ENCODE measurements around the gene PDIA4. TPM values are rescaled to one million over a fixed set of nuclear protein-coding genes. Genes with fewer than 3 reads are reported as not detected.

PDIA4 gene
- total RNA-seq, 1 experiment from 2014 or later: 341 TPM

- DNase-seq (ENCODE audit: low spot score) (no peak), ATAC-seq (no peak)
- TF ChIP-seq ZNF512 (CRISPR knock-in tag; IDR thresholded peaks at IDR 0.05; ENCODE audit: borderline replicate concordance) (no peak), ZNF281 (CRISPR knock-in tag; IDR thresholded peaks at IDR 0.05) (no peak), FOXK1 (CRISPR knock-in tag; IDR thresholded peaks at IDR 0.05) (no peak), MLX (CRISPR knock-in tag; IDR thresholded peaks at IDR 0.05) (no peak), RELA (CRISPR knock-in tag; IDR thresholded peaks at IDR 0.05; ENCODE audit: borderline replicate concordance) (no peak), PRDM15 (CRISPR knock-in tag; IDR thresholded peaks at IDR 0.05) (no peak)
- no peaks in the 10 kb centered on the region for H3K9me3 Mint-ChIP-seq
- H3K4me3 Mint-ChIP-seq: no peak overlapping the region
- CTCF ChIA-PET: no interaction called here
- POLR2A ChIA-PET: no interaction called here
- peak overlapping the region; percentile 36; the same call in 1 of the 2 replicates for H3K27ac Mint-ChIP-seq
- no peaks in the 10 kb centered on the region for H3K4me1 Mint-ChIP-seq
- H3K27me3 Mint-ChIP-seq (ENCODE audit: low read depth): no peaks in the 10 kb centered on the region
- H3K36me3 Mint-ChIP-seq: peaks cover 62% of the 10 kb centered on the region
Measured at GRCh38 chr7:149003560-149004305, 24.6 kb downstream of the PDIA4 start.

- H3K27me3 Mint-ChIP-seq (ENCODE audit: low read depth): no peaks in the 10 kb centered on the region
- no peaks in the 10 kb centered on the region for H3K9me3 Mint-ChIP-seq
- DNase-seq (ENCODE audit: low spot score) (no peak), ATAC-seq (no peak)
- CTCF ChIA-PET: no interaction called here
- H3K27ac Mint-ChIP-seq: no peak overlapping the region
- H3K4me3 Mint-ChIP-seq: no peak overlapping the region
- POLR2A ChIA-PET: no interaction called here
- no peaks in the 10 kb centered on the region for H3K4me1 Mint-ChIP-seq
- TF ChIP-seq ETV6 (CRISPR knock-in tag; IDR thresholded peaks at IDR 0.05): no peak
- TF ChIP-seq ZNF232 (CRISPR knock-in tag; IDR thresholded peaks at IDR 0.05): no peak
- peaks cover 57% of the 10 kb centered on the region for H3K36me3 Mint-ChIP-seq
Measured at GRCh38 chr7:149003018-149003417, 25.3 kb downstream of the PDIA4 start.

- no peak for DNase-seq (ENCODE audit: low spot score)
- CTCF ChIA-PET: no interaction called here
- POLR2A ChIA-PET: interaction anchor here (0.5 kb wide), 1 partner anchor 146 kb away, joined by 3 read pairs; no protein-coding TSS in a partner anchor
- no peak overlapping the region for H3K27ac Mint-ChIP-seq
- H3K4me1 Mint-ChIP-seq: no peaks in the 10 kb centered on the region
- ATAC-seq: no peak
- H3K36me3 Mint-ChIP-seq: peaks cover 54% of the 10 kb centered on the region
- no peak for TF ChIP-seq AFF4 (CRISPR knock-in tag; IDR thresholded peaks at IDR 0.05; ENCODE audit: borderline replicate concordance)
- TF ChIP-seq HMGA2 (CRISPR knock-in tag; IDR thresholded peaks at IDR 0.05): no peak
- no peak for TF ChIP-seq ZNF671 (CRISPR knock-in tag; IDR thresholded peaks at IDR 0.05)
- TF ChIP-seq TEAD1 (CRISPR knock-in tag; IDR thresholded peaks at IDR 0.05): no peak
- no peak for TF ChIP-seq CTCF (IDR thresholded peaks at IDR 0.05)
- no peak for TF ChIP-seq FOXP1 (CRISPR knock-in tag; IDR thresholded peaks at IDR 0.05; ENCODE audit: borderline replicate concordance)
- TF ChIP-seq ATF1 (CRISPR knock-in tag; IDR thresholded peaks at IDR 0.05): no peak
- no peak for TF ChIP-seq CREM (CRISPR knock-in tag; IDR thresholded peaks at IDR 0.05)
- no peak for TF ChIP-seq MLX (CRISPR knock-in tag; IDR thresholded peaks at IDR 0.05)
- no peaks in the 10 kb centered on the region for H3K27me3 Mint-ChIP-seq (ENCODE audit: low read depth)
- no peaks in the 10 kb centered on the region for H3K9me3 Mint-ChIP-seq
- H3K4me3 Mint-ChIP-seq: no peak overlapping the region
Measured at GRCh38 chr7:149002604-149003003, 25.7 kb downstream of the PDIA4 start.
